Esophagus squamous epithelium (tissue), 5 donors: ENCODE results near the gene BACE1-AS. TPM values are rescaled to one million over a fixed set of nuclear protein-coding genes. Genes with fewer than 3 reads are reported as not detected.

Source experiments
- DNase-seq: peaks from one replicate; lab custom pipeline; 2025; lab: John Stamatoyannopoulos, UW
- H3K27ac ChIP-seq, 4 donors: fragments of 200-600 bp; sonication (generic); one replicate each; pipeline ENCODE4 v1.5.1; 2016 to 2019; ENCODE audit warnings: mild to moderate bottlenecking in 1 of 4
- H3K27me3 ChIP-seq, 4 donors: fragments of 200-600 bp; sonication (generic); 1 replicate in 3 of 4; 2 replicates in 1 of 4; pipeline versions ENCODE4 v1.5.1 to v1.6.0; 2017 to 2021; ENCODE audit warnings: antibody characterized with exemption in 1 of 4
- H3K36me3 ChIP-seq, 3 donors: fragments of 200-600 bp; sonication (generic); one replicate each; pipeline ENCODE4 v1.5.1; 2016 to 2019
- H3K4me1 ChIP-seq, 3 donors: fragments of 200-600 bp; sonication (generic); one replicate each; pipeline ENCODE4 v1.5.1; 2017 to 2019
- H3K4me3 ChIP-seq, 4 donors: fragments of 200-600 bp; sonication (generic); 1 replicate in 3 of 4; 2 replicates in 1 of 4; pipeline ENCODE4 v1.5.1; 2016 to 2019; ENCODE audit warnings: mild to moderate bottlenecking in 2 of 4, moderate library complexity in 1 of 4
- H3K9me3 ChIP-seq, 3 donors: fragments of 200-600 bp; sonication (generic); one replicate each; pipeline ENCODE4 v1.5.1; 2016 to 2019
- POLR2A ChIP-seq, 4 donors: fragments of 450-650 bp; IDR thresholded peaks; one replicate each; pipeline ENCODE4 v1.6.1; 2017; ENCODE audit warnings: antibody characterized with exemption in 4 of 4, mild to moderate bottlenecking in 4 of 4, moderate library complexity in 3 of 4
- WGBS, 2 donors: methylation state at CpG; one replicate each; pipeline ENCODE4 v1.1.5; 2018; 5-methylcytosine and 5-hydroxymethylcytosine counted together
- intact Hi-C: fragments of 100-400 bp; cut with DNase I; formaldehyde crosslinking; loops from one replicate; pipeline ENCODE4 v1.15.0; 2022
- total RNA-seq, 4 donors: library from RNA; depleted of rRNA; stranded (reverse); fragments of >200 nt; gene quantifications; one replicate each; pipeline ENCODE4 v1.1.0, GENCODE V29; 2016
- TF ChIP-seq, protein P1 (sequence below), 6 experiments: fragments of 450-650 bp in 4 of 6; fragments of 200-600 bp in 2 of 6; sonication (generic) in 2 of 6; IDR thresholded peaks; one replicate each; pipeline ENCODE4 v1.5.1; 2016 to 2019; ENCODE audit warnings: antibody characterized with exemption in 6 of 6, mild to moderate bottlenecking in 4 of 6, moderate library complexity in 4 of 6
- donor health status: DM: yes; HTN: yes; CAD: no.

Gene BACE1-AS
- total RNA-seq, 4 donors from 2014 or later: 2.0 to 5.7 (median 3.6) TPM

GRCh38 chr11:117286588-117286987 is 4.6 kb upstream of the BACE1-AS start:
- 65 to 73% methylated on average over 2 of the region's 2 CpGs for WGBS, 2 donors
- H3K36me3 ChIP-seq: peaks cover 12 to 100% (median 20%) of the 10 kb centered on the region in 3 donors
- no peak overlapping the region for H3K4me3 ChIP-seq
- DNase-seq: no peak
- intact Hi-C loops: no loop called here
- H3K4me1 ChIP-seq: no peaks in the 10 kb centered on the region
- no peak overlapping the region for H3K27ac ChIP-seq
- no peaks in the 10 kb centered on the region for H3K27me3 ChIP-seq
- TF ChIP-seq, protein P1, sequence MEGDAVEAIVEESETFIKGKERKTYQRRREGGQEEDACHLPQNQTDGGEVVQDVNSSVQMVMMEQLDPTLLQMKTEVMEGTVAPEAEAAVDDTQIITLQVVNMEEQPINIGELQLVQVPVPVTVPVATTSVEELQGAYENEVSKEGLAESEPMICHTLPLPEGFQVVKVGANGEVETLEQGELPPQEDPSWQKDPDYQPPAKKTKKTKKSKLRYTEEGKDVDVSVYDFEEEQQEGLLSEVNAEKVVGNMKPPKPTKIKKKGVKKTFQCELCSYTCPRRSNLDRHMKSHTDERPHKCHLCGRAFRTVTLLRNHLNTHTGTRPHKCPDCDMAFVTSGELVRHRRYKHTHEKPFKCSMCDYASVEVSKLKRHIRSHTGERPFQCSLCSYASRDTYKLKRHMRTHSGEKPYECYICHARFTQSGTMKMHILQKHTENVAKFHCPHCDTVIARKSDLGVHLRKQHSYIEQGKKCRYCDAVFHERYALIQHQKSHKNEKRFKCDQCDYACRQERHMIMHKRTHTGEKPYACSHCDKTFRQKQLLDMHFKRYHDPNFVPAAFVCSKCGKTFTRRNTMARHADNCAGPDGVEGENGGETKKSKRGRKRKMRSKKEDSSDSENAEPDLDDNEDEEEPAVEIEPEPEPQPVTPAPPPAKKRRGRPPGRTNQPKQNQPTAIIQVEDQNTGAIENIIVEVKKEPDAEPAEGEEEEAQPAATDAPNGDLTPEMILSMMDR (IDR thresholded peaks at IDR 0.05): no peak
- TF ChIP-seq POLR2A (IDR thresholded peaks at IDR 0.05): no peak
- H3K9me3 ChIP-seq: no peaks in the 10 kb centered on the region

DNA sequence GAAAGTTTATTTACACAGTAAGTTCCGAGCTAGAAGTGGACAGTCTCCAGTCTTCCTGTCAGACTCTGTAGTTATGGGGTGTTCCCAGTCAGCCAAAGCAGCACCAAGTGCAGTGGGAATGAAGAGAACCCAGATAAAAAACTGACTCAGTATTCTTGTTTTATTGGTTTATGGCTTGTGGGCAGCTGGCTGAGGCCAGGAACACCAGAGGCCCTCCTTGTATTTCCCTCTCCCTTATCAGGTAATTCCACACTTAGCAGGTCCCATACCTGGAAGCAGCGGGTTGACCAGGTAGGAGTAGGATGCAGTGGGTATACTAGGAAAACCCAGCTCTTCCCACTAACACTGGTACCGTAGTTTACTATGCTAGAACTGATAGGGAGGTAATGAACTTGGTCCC is 3.5 kb upstream of the BACE1-AS start:
- no peak for TF ChIP-seq POLR2A (IDR thresholded peaks at IDR 0.05)
- TF ChIP-seq, protein P1 (IDR thresholded peaks at IDR 0.05): no peak
- Histone ChIP-seq H3K9me3 (no peaks in the 10 kb centered on the region), H3K4me1 (no peaks in the 10 kb centered on the region), H3K36me3 (peaks cover 6 to 100% (median 20%) of the 10 kb centered on the region in 3 donors), H3K27ac (no peak overlapping the region), H3K27me3 (no peaks in the 10 kb centered on the region), H3K4me3 (no peak overlapping the region)
- 86 to 91% methylated on average over 3 of the region's 3 CpGs for WGBS, 2 donors
- DNase-seq: no peak
- intact Hi-C loops: no loop called here

DNA sequence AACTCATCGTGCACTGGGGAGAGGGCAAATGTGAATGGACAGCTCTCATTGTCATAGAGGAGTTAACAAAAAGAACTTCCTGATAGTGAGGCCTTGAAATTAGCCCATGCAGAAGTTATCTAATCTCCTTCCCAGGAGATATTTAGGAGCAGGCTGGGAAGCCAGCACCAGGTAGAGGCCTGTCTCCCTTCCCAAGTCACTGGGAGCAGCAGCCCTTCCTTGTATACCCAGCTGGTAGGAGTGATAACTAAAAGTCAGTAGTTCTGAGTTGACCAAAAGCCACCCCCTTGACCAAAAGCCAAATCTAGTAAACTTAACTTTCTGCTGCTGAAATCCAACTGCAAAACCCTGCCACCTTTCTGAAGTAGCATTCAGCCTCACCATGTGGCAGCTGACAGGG is 1.4 kb upstream of the BACE1-AS start:
- WGBS, 2 donors: 100% methylated on average over 1 of the region's 1 CpG
- peaks cover 6 to 100% (median 15%) of the 10 kb centered on the region in 3 donors for H3K36me3 ChIP-seq
- H3K4me3 ChIP-seq: no peak overlapping the region
- no peak for TF ChIP-seq POLR2A (IDR thresholded peaks at IDR 0.05)
- TF ChIP-seq, protein P1 (IDR thresholded peaks at IDR 0.05): no peak
- no peaks in the 10 kb centered on the region for H3K4me1 ChIP-seq
- no peak for DNase-seq
- no peaks in the 10 kb centered on the region for H3K9me3 ChIP-seq
- no peak overlapping the region for H3K27ac ChIP-seq
- intact Hi-C loops: no loop called here
- H3K27me3 ChIP-seq: no peaks in the 10 kb centered on the region

- no peaks in the 10 kb centered on the region for H3K4me1 ChIP-seq
- no peak for DNase-seq
- peaks cover 0 to 91% (median 9%) of the 10 kb centered on the region in 3 donors for H3K36me3 ChIP-seq
- no peaks in the 10 kb centered on the region for H3K27me3 ChIP-seq
- no peaks in the 10 kb centered on the region for H3K9me3 ChIP-seq
- no peak for TF ChIP-seq POLR2A (IDR thresholded peaks at IDR 0.05)
- TF ChIP-seq, protein P1 (IDR thresholded peaks at IDR 0.05): no peak
- H3K27ac ChIP-seq: no peak overlapping the region
- H3K4me3 ChIP-seq: no peak overlapping the region
- intact Hi-C loops: no loop called here
- WGBS, 2 donors: 85 to 100% methylated on average over 2 of the region's 2 CpGs
Measured at GRCh38 chr11:117292616-117293015, 1.5 kb downstream of the BACE1-AS start.

- TF ChIP-seq POLR2A (IDR thresholded peaks at IDR 0.05): no peak
- TF ChIP-seq, protein P1 (IDR thresholded peaks at IDR 0.05): no peak
- H3K36me3 ChIP-seq: peaks cover 0 to 61% (median 3%) of the 10 kb centered on the region in 3 donors
- no peaks in the 10 kb centered on the region for H3K27me3 ChIP-seq
- H3K4me3 ChIP-seq: no peak overlapping the region
- no peaks in the 10 kb centered on the region for H3K9me3 ChIP-seq
- H3K27ac ChIP-seq: no peak overlapping the region
- peaks cover 0 to 10% (median 5%) of the 10 kb centered on the region in 3 donors for H3K4me1 ChIP-seq
- WGBS, 2 donors: 75 to 81% methylated on average over 8 to 9 of the region's 9 CpGs
- DNase-seq: no peak
- intact Hi-C loops: no loop called here
Measured at GRCh38 chr11:117295438-117296137, 4.4 kb downstream of the BACE1-AS start.
